DMS 273 (cell line): ENCODE results near the gene C1S.
"Not testable (repeated sequence)": the region's sequence is repeated elsewhere in the genome, so short reads cannot be mapped to it uniquely, and the experiment has no call there.

Experiments
- DNase-seq: peaks from one replicate; lab custom pipeline; 2025; ENCODE audit not compliant: unreplicated experiment; lab: John Stamatoyannopoulos, UW

C1S gene

GRCh38 chr12:7046383-7047105, 14.0 kb upstream of the C1S start:
- DNase-seq = no peak

DNA sequence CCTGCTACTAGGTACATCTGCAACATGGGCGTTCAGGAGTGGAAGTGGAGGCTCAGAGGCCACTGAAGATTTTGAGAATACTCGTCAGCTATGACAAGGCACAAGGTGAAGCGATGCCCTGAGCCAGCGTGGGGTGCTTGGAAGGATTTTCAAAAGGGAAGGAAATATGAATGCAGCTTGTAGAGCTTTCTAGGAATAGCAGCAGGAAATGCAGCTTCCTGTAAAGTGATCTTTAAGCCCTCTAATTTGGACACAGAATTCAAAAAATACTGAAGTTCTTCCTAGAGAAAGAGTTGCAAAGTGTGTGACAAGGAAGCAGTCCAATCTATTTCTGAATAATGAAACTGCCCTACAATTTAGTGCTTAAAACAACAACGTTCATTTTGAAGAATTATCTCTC, 13.2 kb upstream of the C1S start:
- DNase-seq = no peak

DNA sequence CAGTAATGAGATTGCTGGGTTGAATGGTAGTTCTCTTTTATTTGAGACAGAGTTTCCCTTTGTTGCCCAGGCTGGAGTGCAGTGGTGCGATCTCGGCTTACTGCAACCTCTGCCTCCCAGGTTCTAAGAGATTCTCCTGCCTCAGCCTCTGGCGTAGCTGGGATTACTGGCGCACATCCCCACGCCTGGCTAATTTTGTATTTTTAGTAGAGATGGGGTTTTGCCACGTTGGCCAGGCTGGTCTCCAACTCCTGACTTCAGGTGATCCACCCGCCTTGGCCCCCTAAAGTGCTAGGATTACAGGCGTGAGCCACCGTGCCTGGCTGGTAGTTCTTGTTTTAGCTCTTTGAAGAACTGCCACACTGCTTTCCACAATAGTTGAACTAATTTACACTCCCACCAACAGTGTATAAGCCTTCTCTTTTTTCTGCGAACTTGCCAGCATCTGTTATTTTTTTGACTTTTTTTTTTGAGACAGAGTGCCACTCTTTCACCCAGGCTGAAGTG, 11.0 kb upstream of the C1S start:
- DNase-seq = not testable (repeated sequence)

GRCh38 chr12:7049973-7050372, 10.5 kb upstream of the C1S start:
- not testable (repeated sequence) for DNase-seq

DNA sequence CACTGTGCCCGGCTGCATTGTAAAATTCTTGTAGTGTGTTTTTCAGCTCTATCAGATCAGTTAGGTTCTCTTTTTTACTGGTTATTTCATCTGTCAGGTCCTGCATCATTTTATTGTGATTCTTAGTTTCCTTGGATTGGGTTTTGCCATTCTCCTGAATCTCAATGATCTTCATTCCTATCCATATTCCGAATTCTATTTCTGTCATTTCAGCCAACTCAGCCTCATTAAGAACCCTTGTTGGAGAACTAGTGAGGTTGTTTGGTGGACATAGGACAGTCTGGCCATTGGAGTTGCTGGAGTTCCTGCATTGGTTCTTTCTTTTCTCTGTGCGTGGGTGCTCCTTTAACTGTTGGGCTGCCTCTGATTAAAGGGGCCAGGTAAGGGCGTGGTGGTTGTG, 5.6 kb upstream of the C1S start:
- DNase-seq = no peak

DNA sequence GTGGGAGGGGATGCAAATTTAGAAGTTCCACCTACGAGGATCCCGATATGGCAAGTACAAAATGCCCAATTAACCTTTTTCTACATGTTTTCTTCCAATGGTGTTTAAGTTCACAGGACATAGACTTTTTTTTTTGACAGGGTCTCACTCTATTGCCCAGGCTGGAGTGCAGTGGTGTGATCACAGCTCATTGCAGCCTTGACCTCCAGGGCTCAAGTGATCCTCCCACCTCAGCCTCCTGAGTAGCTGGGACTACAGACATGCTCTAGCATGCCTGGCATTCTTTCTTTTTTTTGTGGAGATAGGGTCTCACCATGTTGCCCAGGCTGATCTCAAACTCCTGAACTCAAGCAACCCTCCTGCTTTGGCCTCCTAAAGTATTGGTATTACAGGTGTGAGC, 4.8 kb upstream of the C1S start:
- DNase-seq = not testable (repeated sequence)

- no peak for DNase-seq
Measured at GRCh38 chr12:7058163-7058845, 2.2 kb upstream of the C1S start.

GRCh38 chr12:7058850-7059395, 1.6 kb upstream of the C1S start:
- DNase-seq = no peak

GRCh38 chr12:7059780-7060179, 738 bp upstream of the C1S start:
- DNase-seq = no peak

DNA sequence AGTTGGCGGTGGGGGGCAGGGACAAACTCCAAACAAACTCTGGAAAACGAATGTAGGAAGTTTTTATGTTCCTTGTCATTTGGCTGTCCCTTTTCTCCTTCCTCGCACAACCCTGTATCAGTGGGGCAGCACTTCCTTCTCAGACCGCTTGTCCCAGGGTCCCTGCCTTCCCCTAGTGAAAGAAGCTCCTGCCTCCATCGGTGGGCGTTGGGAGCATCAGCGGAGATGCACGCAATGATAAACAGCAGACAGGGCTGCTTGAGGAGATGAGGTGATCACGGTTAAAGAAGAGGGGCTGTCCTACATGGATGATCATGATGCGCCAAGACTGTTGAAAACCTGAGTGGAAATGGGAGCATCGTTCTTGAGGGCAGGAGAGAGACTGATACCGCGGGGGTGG, 620 bp downstream of the C1S start:
- no peak for DNase-seq

GRCh38 chr12:7061596-7061995, 1.1 kb downstream of the C1S start:
- DNase-seq = no peak

- DNase-seq = no peak
Measured at GRCh38 chr12:7064516-7064915, 4.0 kb downstream of the C1S start.

DNA sequence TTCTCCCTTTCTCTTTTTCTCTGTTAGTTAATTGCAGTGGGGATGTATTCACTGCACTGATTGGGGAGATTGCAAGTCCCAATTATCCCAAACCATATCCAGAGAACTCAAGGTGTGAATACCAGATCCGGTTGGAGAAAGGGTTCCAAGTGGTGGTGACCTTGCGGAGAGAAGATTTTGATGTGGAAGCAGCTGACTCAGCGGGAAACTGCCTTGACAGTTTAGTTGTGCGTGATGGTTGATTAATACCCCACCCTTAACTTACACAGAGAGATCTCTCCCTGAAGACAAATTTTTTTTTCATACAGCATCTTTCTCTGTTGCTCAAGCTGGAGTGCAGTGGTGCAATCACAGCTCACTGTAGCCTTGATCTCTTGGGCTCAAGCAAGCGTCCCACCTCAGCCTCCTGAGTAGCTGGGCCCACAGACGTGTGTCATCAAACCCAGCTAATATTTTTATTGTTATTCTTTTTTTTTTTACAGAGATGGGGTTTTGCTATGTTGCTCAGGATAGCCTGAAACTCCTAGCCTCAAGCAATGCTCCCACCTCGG, 4.6 kb downstream of the C1S start:
- no peak for DNase-seq

DNA sequence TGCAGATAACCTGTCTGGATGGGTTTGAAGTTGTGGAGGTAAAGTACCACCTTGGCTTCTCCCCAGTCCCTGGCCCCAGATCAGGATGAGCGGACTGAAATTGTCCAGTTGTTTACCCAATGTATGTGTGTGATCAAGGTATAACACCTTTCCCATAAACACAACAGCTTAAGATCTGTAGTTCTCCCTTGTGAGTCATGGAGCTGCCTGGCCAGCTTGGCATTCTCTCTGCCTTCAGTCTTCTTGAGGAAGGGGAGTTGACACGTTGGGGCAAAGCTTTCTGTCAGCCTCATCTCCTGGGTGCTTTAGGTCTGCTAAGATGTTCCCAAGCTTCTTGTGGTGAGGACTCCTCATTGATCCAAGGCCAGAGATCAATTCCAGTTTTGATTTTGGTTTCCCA, 6.1 kb downstream of the C1S start:
- DNase-seq = no peak

GRCh38 chr12:7067096-7067495, 6.6 kb downstream of the C1S start:
- DNase-seq = no peak

DNA sequence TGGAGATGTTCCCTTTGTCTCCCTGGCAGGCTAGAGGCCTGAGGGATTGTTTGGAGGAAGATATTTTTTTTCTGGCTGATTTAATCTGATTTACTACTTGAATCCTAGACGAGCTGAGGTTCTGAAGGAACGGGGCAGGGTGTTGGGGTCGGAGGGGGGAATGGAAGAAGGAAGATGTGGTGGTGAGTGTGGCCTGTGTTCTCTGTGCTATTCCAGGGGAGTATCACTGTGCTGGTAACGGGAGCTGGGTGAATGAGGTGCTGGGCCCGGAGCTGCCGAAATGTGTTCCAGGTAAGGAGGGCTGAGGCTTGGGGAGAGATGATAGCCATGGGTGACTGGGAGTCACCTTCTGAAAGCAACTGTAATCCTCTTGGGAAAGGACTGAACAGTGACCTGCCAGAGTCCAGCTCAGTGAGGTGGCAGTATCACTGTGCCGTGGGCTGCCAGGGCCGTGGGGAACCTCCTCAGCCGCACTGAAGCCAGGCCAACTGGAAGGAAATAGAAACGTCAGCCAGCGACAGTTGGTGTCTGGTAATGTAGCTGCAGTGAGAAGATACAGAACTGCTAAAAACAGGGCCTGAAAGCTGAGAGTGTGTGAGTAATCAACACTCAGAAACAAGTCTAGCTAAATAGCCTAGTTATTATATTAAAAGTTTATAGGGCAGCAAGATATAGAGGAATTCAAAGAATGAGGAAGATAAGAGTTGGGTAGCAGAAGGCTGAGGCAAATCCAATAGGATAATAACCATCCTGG, 7.9 kb downstream of the C1S start:
- no peak for DNase-seq

- DNase-seq = no peak
Measured at GRCh38 chr12:7068994-7069346, 8.5 kb downstream of the C1S start.

GRCh38 chr12:7069386-7069785, 8.9 kb downstream of the C1S start:
- no peak for DNase-seq

- no peak for DNase-seq
Measured at GRCh38 chr12:7072035-7072434, 11.5 kb downstream of the C1S start.

GRCh38 chr12:7072554-7072953, 12.0 kb downstream of the C1S start:
- DNase-seq = no peak

- no peak for DNase-seq
Measured at GRCh38 chr12:7073946-7074345, 13.4 kb downstream of the C1S start.
